ENCODE results near the gene ELL2. TPM values are rescaled to one million over a fixed set of nuclear protein-coding genes. Genes with fewer than 3 reads are reported as not detected.

ELL2 gene
- total and polyA plus RNA-seq, 9 of the 15 experiments (the other 6 are each of a cell fraction or from before 2014, with no cell fraction given), result 4.3 to 18.3 (median 14.5) TPM

GRCh38 chr5:95858661-95859595 is 102.7 kb downstream of the ELL2 start (continued):
- TF ChIP-seq ARID4B (CRISPR knock-in tag; IDR thresholded peaks at IDR 0.05) (peak; percentile 39; the same call in 1 of the 2 replicates), SIRT6 (IDR thresholded peaks at IDR 0.05; ENCODE audit: low read depth, low read length) (no peak), ZFP30 (CRISPR knock-in tag; IDR thresholded peaks at IDR 0.05; ENCODE audit: borderline replicate concordance) (no peak), MAFF (IDR thresholded peaks at IDR 0.05; ENCODE audit: low read length) (no peak), SMAD2 (IDR thresholded peaks at IDR 0.05; ENCODE audit: low read depth, low read length) (no peak), TEAD4 (IDR thresholded peaks at IDR 0.05; ENCODE audit: low read length) (peak; percentile 56), TEAD4 (CRISPR knock-in tag; IDR thresholded peaks at IDR 0.05; ENCODE audit: borderline replicate concordance) (no peak), ZC3H11A (IDR thresholded peaks at IDR 0.05; ENCODE audit: low read depth, low read length) (no peak), THAP7 (CRISPR knock-in tag; IDR thresholded peaks at IDR 0.05) (no peak), MBD2 (IDR thresholded peaks at IDR 0.05; ENCODE audit: borderline replicate concordance, low read depth) (no peak; the same call in 1 of the 2 replicates), HCFC1 (IDR thresholded peaks at IDR 0.05; ENCODE audit: low read depth, low read length) (no peak; the same call in 1 of the 2 replicates), GATAD2B (IDR thresholded peaks at IDR 0.05; ENCODE audit: borderline replicate concordance) (no peak), FOS (IDR thresholded peaks at IDR 0.05; ENCODE audit: extremely low read depth, insufficient read length) (no peak), IRF1 (CRISPR knock-in tag; IDR thresholded peaks at IDR 0.05; ENCODE audit: borderline replicate concordance) (no peak), ZNF561 (CRISPR knock-in tag; conservative IDR thresholded peaks at IDR 0.05) (no peak), TAF9B (IDR thresholded peaks at IDR 0.05; ENCODE audit: partially characterized antibody) (no peak), ARID1B (IDR thresholded peaks at IDR 0.05) (no peak), RBM17 (IDR thresholded peaks at IDR 0.05; ENCODE audit: borderline replicate concordance, low read depth, low read length) (no peak), GABPB2 (CRISPR knock-in tag; conservative IDR thresholded peaks at IDR 0.05) (no peak), ETS1 (conservative IDR thresholded peaks at IDR 0.05; ENCODE audit: control insufficient read depth, low read depth, low read length) (no peak)

All from K562 (cell line).